Endothelial cell of umbilical vein (primary cell): ENCODE results near the gene AMIGO3. TPM values are rescaled to one million over a fixed set of nuclear protein-coding genes. Genes with fewer than 3 reads are reported as not detected.

ENCODE experiments used
- BruUV-seq: library from RNA; stranded (reverse); fragments of 400-500 nt; replicated peaks from 2 replicates; lab custom pipeline; 2021; lab: Mats Ljungman, UMichigan
- CTCF ChIA-PET: fragments of 300-600, 350-600 bp; sonication (Branson Sonifier 250); formaldehyde crosslinking; loops from one replicate; lab custom pipeline; 2021; ENCODE audit warnings: antibody characterized with exemption, inconsistent platforms; lab: Charles Lee
- POLR2A ChIA-PET: fragments of 300-600, 350-600 bp; sonication (Branson Sonifier 250); formaldehyde crosslinking; loops from one replicate; lab custom pipeline; 2021; ENCODE audit warnings: antibody characterized with exemption, inconsistent platforms; lab: Charles Lee
- DNase-seq: peaks from one replicate; pipeline ENCODE4 v3.0.0-alpha.2; 2011; ENCODE audit warnings: low read depth, low spot score
- FAIRE-seq: peaks from 2 replicates; lab custom pipeline; 2011; peaks lifted over from hg19 to GRCh38; lab: Jason Lieb, UNC
- H2AFZ ChIP-seq: 2 replicates; pipeline ENCODE4 v1.6.0; 2012; ENCODE audit warnings: low read depth, low read length, control low read depth, inconsistent platforms
- H3K27ac ChIP-seq: 2 replicates; pipeline ENCODE4 v1.5.1; 2011; ENCODE audit warnings: low read depth, mild to moderate bottlenecking, control low read depth, low read length, moderate library complexity; ENCODE audit not compliant: insufficient read depth
- H3K27me3 ChIP-seq, 2 experiments: 2 replicates each; pipeline versions ENCODE4 v1.6.0 to v1.6.1; 2011; ENCODE audit warnings: low read length in 2 of 2, mixed read lengths in 1 of 2; ENCODE audit not compliant: control insufficient read depth in 2 of 2, insufficient read depth in 2 of 2
- H3K36me3 ChIP-seq, 2 experiments: 2 replicates in 1 of 2; 3 replicates in 1 of 2; pipeline ENCODE4 v1.5.1; 2011; ENCODE audit warnings: low read length in 2 of 2, mild to moderate bottlenecking in 1 of 2, moderate library complexity in 1 of 2; ENCODE audit not compliant: control insufficient read depth in 2 of 2, insufficient read depth in 2 of 2; ENCODE audit errors: extremely low read depth in 1 of 2
- H3K4me1 ChIP-seq: 3 replicates; pipeline ENCODE4 v1.5.1; 2011; ENCODE audit warnings: mild to moderate bottlenecking, low read length; ENCODE audit not compliant: control insufficient read depth, insufficient read depth; ENCODE audit errors: extremely low read depth
- H3K4me2 ChIP-seq: 2 replicates; pipeline ENCODE4 v1.6.1; 2011; ENCODE audit warnings: low read length, control low read depth, mixed read lengths; ENCODE audit not compliant: insufficient read depth
- H3K4me3 ChIP-seq, 3 experiments: fragments of 200-600 bp in 1 of 3; sonication (generic), shearing (Covaris generic) in 1 of 3; replicated peaks in 1 of 3; 2 replicates each; pipeline ENCODE4 v1.5.1; 2011 to 2016; ENCODE audit warnings: control low read depth in 3 of 3, low read length in 3 of 3, mild to moderate bottlenecking in 2 of 3, inconsistent platforms in 1 of 3, low read depth in 1 of 3, moderate library complexity in 1 of 3; ENCODE audit not compliant: insufficient read depth in 1 of 3
- H3K79me2 ChIP-seq: 2 replicates; pipeline ENCODE4 v1.6.0; 2012; ENCODE audit warnings: low read length, inconsistent platforms; ENCODE audit not compliant: control insufficient read depth, insufficient read depth
- H3K9ac ChIP-seq: replicated peaks from 2 replicates; pipeline ENCODE3; 2011; ENCODE audit warnings: low read length, control low read depth; ENCODE audit not compliant: insufficient read depth; ENCODE audit errors: extremely low read depth
- H3K9me1 ChIP-seq: replicated peaks from 3 replicates; pipeline ENCODE4 v1.6.0; 2011; ENCODE audit warnings: mild to moderate bottlenecking, low read length; ENCODE audit not compliant: control insufficient read depth, insufficient read depth; ENCODE audit errors: extremely low read depth
- H3K9me3 ChIP-seq: replicated peaks from 2 replicates; pipeline ENCODE4 v1.5.1; 2012; ENCODE audit warnings: low read length, inconsistent platforms; ENCODE audit not compliant: control insufficient read depth, insufficient read depth
- H4K20me1 ChIP-seq: replicated peaks from 2 replicates; pipeline ENCODE3; 2011; ENCODE audit warnings: mild to moderate bottlenecking, low read length; ENCODE audit not compliant: control insufficient read depth, insufficient read depth; ENCODE audit errors: extremely low read depth
- CTCF ChIP-seq, 2 donors: IDR thresholded peaks; 1 replicate in 1 of 2; 2 replicates in 1 of 2; pipeline ENCODE4 v1.5.1; 2011; ENCODE audit warnings: low read length in 2 of 2, mild to moderate bottlenecking in 2 of 2, moderate library complexity in 2 of 2, control low read depth in 1 of 2, inconsistent platforms in 1 of 2, low read depth in 1 of 2; ENCODE audit not compliant: insufficient read depth in 1 of 2; ENCODE audit errors: extremely low read depth in 1 of 2
- EZH2 ChIP-seq: IDR thresholded peaks from 2 replicates; pipeline ENCODE4 v1.6.1; 2012; ENCODE audit warnings: borderline replicate concordance, low read depth, mild to moderate bottlenecking, moderate library complexity, low read length, inconsistent platforms; ENCODE audit not compliant: severe bottlenecking
- FOS ChIP-seq: IDR thresholded peaks from 2 replicates; pipeline ENCODE4 v1.6.1; 2011; ENCODE audit warnings: mild to moderate bottlenecking, low read length, moderate library complexity, borderline replicate concordance; ENCODE audit not compliant: insufficient read depth
- GATA2 ChIP-seq: IDR thresholded peaks from 2 replicates; pipeline ENCODE4 v1.7.0; 2011; ENCODE audit warnings: low read depth, mild to moderate bottlenecking, moderate library complexity, mixed read lengths, low read length; ENCODE audit not compliant: insufficient read length, insufficient read depth
- JUN ChIP-seq: IDR thresholded peaks from 2 replicates; pipeline ENCODE4 v1.6.1; 2011; ENCODE audit warnings: borderline replicate concordance, low read depth; ENCODE audit not compliant: insufficient read length, insufficient read depth
- MAX ChIP-seq: IDR thresholded peaks from 2 replicates; pipeline ENCODE4 v1.6.1; 2011; ENCODE audit not compliant: insufficient read depth, insufficient read length
- MYC ChIP-seq: IDR thresholded peaks from one replicate; pipeline ENCODE4 v1.6.1; 2011; ENCODE audit warnings: mild to moderate bottlenecking, low read depth, low read length
- POLR2A ChIP-seq: IDR thresholded peaks from 2 replicates; pipeline ENCODE4 v1.6.1; 2012; ENCODE audit warnings: low read depth, mild to moderate bottlenecking, control low read depth, low read length
- POLR2AphosphoS5 ChIP-seq: IDR thresholded peaks from 2 replicates; pipeline ENCODE4 v1.6.1; 2012; ENCODE audit warnings: low read depth, mild to moderate bottlenecking, control low read depth, low read length, moderate library complexity; ENCODE audit not compliant: insufficient read depth
- dilution Hi-C: fragments of 300-500 bp; cut with MboI; formaldehyde crosslinking; loops from one replicate; pipeline ENCODE4 v1.15.0; 2019; ENCODE audit warnings: low sequenced_read_pairs; ENCODE audit not compliant: extremely low pct_ligation_motif_present
- intact Hi-C: fragments of 100-400 bp; cut with micrococcal nuclease; formaldehyde crosslinking; loops from one replicate; pipeline ENCODE4 v1.10.0; 2022
- polyA plus RNA-seq, 4 experiments: library from polyadenylated mRNA; depleted of rRNA in 3 of 4; stranded (reverse) in 3 of 4; unstranded in 1 of 4; fragments of >200 nt; gene quantifications; 2 replicates each; pipeline versions ENCODE4 v1.2.1 to v1.2.3, GENCODE V29; 2011 to 2012; ENCODE audit warnings: missing spikeins in 1 of 4
- total RNA-seq: library from RNA; stranded (reverse); gene quantifications from 2 replicates; pipeline ENCODE4 v1.2.3, GENCODE V29; 2021

AMIGO3 gene
- total and polyA plus RNA-seq, 2 donors (not counting 3 experiments of a cell fraction or from before 2014, with no cell fraction given) = 0.21 TPM; not detected in 1

GRCh38 chr3:49712166-49712565 lies 7.3 kb downstream of the AMIGO3 start:
- no peak overlapping the region for H3K4me2 ChIP-seq
- no peak overlapping the region for H3K4me3 ChIP-seq
- H3K27ac ChIP-seq = no peak overlapping the region
- H2AFZ ChIP-seq = no peak overlapping the region
- H3K79me2 ChIP-seq = no peaks in the 10 kb centered on the region
- no peaks in the 10 kb centered on the region for H4K20me1 ChIP-seq
- no peaks in the 10 kb centered on the region for H3K4me1 ChIP-seq
- FAIRE-seq (no peak), DNase-seq (no peak)
- POLR2A ChIA-PET = no interaction called here
- CTCF ChIA-PET = interaction anchor here (1.1 kb wide), 1 partner anchor 11 kb away, joined by 3 read pairs; no protein-coding TSS in a partner anchor
- no peaks in the 10 kb centered on the region for H3K9me1 ChIP-seq
- intact Hi-C loops = no loop called here
- no peaks in the 10 kb centered on the region for H3K9me3 ChIP-seq
- H3K36me3 ChIP-seq = peaks cover 0 to 3% of the 10 kb centered on the region in 2 experiments
- TF ChIP-seq POLR2A = no peak
- no peak for TF ChIP-seq EZH2
- TF ChIP-seq POLR2AphosphoS5 = no peak
- TF ChIP-seq CTCF (IDR thresholded peaks at IDR 0.05; ENCODE audit: extremely low read depth in 1 of 2, insufficient read depth in 1 of 2, low read depth in 1 of 2, low read length in 2 of 2) = no peak
- TF ChIP-seq MYC = no peak
- no peak for TF ChIP-seq JUN
- TF ChIP-seq GATA2 = no peak
- no peak for TF ChIP-seq FOS
- no peak for TF ChIP-seq MAX
- no TSS peak for BruUV-seq
- no peaks in the 10 kb centered on the region for H3K27me3 ChIP-seq
- dilution Hi-C loops = no loop called here
- no peak overlapping the region for H3K9ac ChIP-seq
